GM18951 (cell line): ENCODE data around the gene MCCC1.

Experiments
- POLR2A ChIP-seq: IDR thresholded peaks from 4 replicates; pipeline ENCODE4 v1.6.1; 2011; ENCODE audit warnings: mild to moderate bottlenecking; ENCODE audit not compliant: insufficient read length, insufficient read depth; ENCODE audit errors: extremely low read depth
- in situ Hi-C: fragments of 300-500 bp; cut with MboI; formaldehyde crosslinking; loops from one replicate; pipeline ENCODE4 v1.12.0; 2022; ENCODE audit warnings: low sequenced_read_pairs, mixed read lengths, inconsistent platforms; ENCODE audit not compliant: unreplicated experiment

MCCC1 gene

DNA sequence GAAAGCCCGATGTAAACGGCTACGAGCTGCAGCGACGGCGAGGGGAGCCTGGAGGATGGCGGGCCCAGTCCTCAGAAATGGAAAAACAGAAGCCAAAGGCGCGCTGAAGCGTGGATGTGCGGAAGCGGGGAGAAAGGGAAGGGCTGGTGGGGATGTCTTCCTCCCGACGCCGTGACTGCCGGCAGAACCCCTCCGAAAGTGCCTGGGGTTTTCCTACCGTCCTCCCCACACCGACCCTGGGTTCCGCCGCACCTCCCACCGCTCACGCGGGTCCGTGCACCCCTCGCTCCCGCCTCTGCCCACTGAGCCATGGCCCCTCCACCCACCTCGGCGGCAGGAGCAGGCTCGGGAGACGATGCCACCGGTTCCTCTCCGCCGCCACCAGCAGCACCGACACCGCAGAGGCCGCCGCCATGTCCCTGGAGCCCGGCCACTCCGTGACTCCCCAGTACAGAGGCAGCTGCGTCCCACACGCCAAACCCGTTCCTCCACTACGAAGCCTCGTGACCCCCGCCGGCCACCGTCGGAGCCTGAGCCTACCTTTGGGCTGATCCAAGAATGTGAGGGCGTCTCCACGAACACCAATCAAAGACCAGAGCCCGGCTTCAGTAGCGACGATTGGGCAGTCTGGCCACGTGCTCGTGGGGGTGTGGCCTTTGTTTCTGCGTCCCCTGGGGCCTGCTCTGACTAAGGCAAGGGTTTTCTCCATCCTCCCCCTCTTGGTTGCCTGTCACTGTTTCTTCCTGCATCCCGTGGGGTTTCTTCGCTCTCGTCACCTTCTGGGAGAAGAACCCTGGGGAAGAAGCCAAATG lies at the start of gene MCCC1:
Gene MCCC1, minus strand, starts transcription at position 471 of the 812 bp plus-strand sequence. Its CDS starts 56 bp downstream, at position 415.
- in situ Hi-C loops, result no loop called here
- TF ChIP-seq POLR2A, result peak; percentile 83

- TF ChIP-seq POLR2A, result no peak
- in situ Hi-C loops, result no loop called here
Measured at GRCh38 chr3:183148056-183148455, 48.8 kb upstream of the MCCC1 start.

DNA sequence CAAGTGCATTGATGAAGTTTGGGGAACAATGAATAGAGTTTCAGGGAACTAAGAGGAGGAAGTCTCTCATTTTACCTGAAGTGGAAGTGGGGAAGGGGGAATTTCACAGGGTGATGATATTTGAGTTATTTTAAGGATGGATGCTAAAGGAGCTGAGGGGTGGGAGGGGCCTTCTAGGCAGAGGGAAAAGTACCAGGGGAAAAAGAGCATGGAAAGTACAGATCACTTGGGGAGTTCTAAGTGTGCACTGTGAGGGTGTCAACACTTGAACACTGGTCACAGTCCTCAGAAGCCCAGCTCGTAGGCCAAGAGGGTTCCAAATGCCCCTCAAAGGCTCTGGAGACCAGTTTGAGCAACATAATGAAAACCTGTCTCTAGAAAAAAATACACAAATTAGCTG lies 45.1 kb upstream of the MCCC1 start:
- no peak for TF ChIP-seq POLR2A
- in situ Hi-C loops, result no loop called here

DNA sequence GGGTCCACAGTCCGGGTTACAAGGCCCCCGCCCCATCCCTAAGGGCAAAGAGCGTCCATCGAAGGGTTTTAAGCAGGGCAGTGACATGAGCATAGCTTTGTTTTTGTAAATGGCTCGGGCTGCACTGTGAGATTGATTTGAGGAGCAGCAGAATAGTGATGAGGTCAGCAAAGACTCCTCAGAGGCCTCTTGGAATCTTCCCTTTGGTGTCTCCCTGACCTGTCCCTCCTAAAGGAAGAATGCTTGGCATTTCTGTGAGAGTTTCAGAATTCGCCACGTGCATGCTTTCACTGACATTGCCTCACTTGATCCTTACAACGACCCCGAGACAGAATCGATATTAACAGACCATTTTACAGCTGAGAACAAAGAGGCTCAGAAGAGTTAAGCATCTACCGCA lies 42.9 kb upstream of the MCCC1 start:
- in situ Hi-C loops, result no loop called here
- TF ChIP-seq POLR2A, result no peak

- in situ Hi-C loops, result no loop called here
- TF ChIP-seq POLR2A, result no peak
Measured at GRCh38 chr3:183134844-183135243, 35.5 kb upstream of the MCCC1 start.

DNA sequence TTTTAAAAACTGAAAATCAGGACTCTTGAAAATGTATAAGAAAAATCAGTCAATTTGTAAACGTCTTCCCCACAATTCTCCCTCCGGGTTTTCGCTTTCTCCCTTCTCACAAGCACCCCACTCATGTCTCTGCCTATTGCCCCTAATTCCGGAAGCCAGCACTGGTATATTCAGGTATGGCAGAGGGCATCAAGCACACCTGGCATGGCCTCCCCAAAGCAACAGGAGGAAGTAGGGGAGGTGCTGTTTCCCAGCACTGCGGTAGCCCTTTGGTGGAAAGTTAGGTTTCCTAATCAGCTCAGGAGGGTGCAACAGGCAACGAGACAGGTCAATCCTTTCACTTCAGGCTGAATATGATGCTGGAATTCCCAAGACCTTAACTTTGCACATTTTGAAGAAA lies 33.1 kb upstream of the MCCC1 start:
- TF ChIP-seq POLR2A, result no peak
- in situ Hi-C loops, result no loop called here

DNA sequence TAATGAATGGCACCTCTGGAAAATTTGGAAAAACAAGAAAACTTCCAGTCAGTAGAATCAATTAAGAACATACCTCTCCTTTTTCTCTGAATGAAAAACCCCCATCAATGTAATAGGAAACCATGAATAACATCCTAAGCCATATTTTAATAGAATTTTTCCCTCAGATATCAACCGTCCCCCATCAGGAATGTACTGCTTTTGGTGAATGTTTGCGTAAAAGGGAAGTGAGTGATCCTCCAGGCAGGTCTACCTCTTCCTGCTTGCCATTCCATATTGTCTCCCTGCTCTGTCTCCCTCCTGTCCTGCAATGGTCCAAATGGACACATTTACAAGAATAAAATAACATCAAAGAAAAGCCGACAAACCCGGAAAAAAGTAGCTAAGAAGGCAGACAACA lies 32.4 kb upstream of the MCCC1 start:
- no peak for TF ChIP-seq POLR2A
- in situ Hi-C loops, result no loop called here

DNA sequence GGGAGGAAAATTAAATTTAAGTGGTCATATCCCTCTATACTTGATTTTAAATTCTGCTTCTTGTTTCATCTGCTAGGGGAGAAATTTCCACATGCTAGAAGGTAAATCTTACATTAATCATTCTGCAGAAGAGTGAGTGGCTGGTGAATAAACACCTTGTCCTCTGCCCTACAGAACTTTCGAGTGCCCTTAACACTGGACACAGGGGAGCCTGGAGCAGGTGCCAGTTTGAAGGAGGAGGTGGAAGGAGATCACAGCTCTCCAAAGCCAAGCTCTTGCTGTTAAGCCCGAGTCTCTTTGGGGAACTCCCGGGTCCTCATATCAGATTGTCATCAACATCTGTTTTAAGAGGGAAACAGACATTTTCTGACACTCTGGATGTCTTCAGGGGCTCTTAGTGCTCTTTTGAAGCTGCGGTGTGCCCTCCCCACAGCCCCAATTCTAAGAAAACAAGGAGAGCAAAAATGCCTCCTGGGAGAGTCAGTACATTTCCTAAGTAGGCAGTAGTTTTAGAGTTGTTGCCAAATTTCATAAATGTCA lies 32.0 kb upstream of the MCCC1 start:
- TF ChIP-seq POLR2A, result no peak
- in situ Hi-C loops, result no loop called here

GRCh38 chr3:183129243-183129642 lies 29.9 kb upstream of the MCCC1 start:
- in situ Hi-C loops, result loop anchor here (10.0 kb wide), 2 partner anchors 56 to 256 kb away; no protein-coding TSS in a partner anchor
- no peak for TF ChIP-seq POLR2A

DNA sequence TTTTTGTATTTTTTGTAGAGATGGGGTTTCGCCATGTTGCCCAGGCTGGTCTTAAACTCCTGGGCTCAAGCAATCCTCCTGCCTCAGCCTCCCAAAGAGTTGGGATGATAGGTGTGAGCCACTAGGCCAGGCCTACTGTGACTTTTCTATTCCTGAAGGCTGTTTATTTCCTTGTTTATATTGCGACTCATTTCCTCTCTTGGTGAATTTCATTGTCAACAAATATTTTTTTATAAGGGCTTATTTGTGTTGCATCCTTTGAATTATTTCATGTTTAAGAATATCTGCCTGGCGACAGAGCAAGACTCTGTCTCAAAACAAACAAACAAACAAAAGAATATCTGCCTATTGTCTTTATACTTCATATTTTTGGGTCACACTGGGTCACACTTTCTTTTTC lies 29.4 kb upstream of the MCCC1 start:
- TF ChIP-seq POLR2A, result no peak
- in situ Hi-C loops, result loop anchor here (10.0 kb wide), 2 partner anchors 56 to 256 kb away; no protein-coding TSS in a partner anchor

GRCh38 chr3:183123891-183124290 lies 24.6 kb upstream of the MCCC1 start:
- no peak for TF ChIP-seq POLR2A
- in situ Hi-C loops, result loop anchor here (10.0 kb wide), 2 partner anchors 61 to 261 kb away; no protein-coding TSS in a partner anchor

- TF ChIP-seq POLR2A, result no peak
- in situ Hi-C loops, result loop anchor here (10.0 kb wide), 2 partner anchors 62 to 262 kb away; no protein-coding TSS in a partner anchor
Measured at GRCh38 chr3:183122257-183122932, 23.1 kb upstream of the MCCC1 start.

DNA sequence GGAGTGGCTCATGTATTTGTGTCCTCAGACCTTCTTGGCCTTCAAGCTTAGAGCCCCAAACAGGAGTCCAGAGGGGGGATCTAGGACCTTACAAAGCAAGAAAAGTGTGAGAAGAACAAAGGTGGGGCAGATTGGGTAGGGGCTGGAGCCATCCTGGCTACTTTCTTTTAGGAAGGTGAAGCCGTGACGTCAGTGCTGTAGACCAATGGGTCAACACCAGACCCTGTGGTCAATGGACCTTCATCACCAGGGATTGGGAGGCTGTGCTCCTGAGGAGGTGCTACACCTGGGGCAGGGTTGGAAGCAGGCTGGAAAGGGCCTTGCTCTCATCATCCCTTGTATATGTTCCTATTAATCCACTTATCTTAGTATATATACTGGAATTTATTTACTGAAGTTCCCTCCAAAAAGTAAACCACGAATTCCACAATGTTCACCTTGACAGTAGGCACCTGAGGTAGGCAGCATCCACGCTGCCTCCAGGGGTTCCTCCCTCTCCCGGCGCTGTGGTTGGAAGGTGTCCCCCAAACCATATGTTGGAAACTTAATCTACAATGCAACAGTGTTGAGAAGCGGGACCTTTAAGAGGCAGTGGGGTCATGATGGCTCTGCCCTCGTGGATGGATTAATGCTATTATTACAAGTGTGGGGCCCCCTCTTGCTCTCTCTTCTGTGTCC lies 21.4 kb upstream of the MCCC1 start:
- in situ Hi-C loops, result loop anchor here (10.0 kb wide), 2 partner anchors 64 to 264 kb away; no protein-coding TSS in a partner anchor
- no peak for TF ChIP-seq POLR2A

GRCh38 chr3:183117056-183117455 lies 17.8 kb upstream of the MCCC1 start:
- TF ChIP-seq POLR2A, result no peak
- in situ Hi-C loops, result no loop called here
